Measurements from ENCODE around the gene TSPAN2. TPM values are rescaled to one million over a fixed set of nuclear protein-coding genes. Genes with fewer than 3 reads are reported as not detected.

Gene TSPAN2
- total RNA-seq (2014; rRNA removed), result 0.11 and 0.90 TPM in 2 replicates
- 1.0 TPM for polyA plus RNA-seq (2012)

DNA sequence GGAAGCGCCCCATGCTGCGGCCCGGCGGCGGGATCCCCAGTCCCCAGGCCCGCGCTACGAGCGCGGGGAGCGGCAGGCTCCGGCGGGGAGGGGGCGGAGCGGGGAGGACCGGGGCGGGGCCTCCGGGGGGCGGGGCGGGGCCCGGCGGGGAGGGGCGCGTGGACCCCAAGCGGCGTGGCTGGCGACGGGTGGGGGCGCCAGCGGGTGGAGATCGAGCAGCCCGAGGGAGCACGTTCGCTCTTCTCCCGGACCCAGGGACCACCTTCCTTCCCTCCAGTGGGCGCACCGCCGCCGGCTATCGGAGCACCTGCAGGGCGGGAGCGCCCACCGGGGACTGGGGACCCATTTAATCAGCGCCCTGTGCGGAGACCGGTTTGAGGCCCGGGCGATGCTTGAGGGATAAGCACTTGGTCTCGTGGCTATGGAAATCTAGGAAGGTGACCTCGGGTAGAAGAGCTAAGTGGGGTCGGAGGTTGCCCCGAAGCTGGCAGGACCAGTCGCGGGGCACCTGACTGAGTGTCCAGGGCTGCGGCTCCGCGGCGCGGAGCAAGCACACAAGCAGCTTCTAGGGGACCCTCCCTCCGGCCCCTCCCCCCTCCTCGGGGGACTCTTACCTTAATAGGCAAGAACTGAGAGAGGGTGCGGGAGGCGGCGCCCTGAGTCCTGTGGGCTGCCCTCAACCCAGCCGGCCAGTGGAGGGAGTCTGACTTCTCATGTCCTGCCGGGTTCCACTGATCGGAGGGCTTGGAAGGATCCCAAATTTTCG is at the start of gene TSPAN2:
Gene TSPAN2, minus strand, starts transcription at position 84 of the 766 bp plus-strand sequence. Its CDS starts 71 bp downstream, at position 13.
- no peak for DNase-seq (ENCODE audit: low read depth)

DNA sequence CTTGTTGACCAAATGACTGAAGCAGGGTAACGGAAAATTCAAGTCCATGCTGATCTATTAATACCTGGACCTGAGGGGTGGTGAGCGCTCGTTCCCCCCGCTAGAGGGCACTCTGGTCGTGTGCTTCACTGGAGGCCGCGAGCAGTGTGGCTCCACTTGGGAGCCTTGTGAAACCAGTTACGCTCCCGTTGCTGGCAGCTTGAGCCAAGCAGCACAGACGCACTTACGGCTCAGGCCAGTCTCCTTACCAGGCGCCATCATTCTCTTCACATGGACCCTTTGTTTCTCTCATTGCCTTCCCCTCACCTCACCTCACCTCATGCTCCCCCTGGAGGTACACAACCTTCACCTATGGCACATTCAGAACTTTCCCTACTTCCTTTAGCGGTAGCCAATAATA is 49.7 kb upstream of the TSPAN2 start:
- DNase-seq (ENCODE audit: low read depth), result peak; percentile 85

DNA sequence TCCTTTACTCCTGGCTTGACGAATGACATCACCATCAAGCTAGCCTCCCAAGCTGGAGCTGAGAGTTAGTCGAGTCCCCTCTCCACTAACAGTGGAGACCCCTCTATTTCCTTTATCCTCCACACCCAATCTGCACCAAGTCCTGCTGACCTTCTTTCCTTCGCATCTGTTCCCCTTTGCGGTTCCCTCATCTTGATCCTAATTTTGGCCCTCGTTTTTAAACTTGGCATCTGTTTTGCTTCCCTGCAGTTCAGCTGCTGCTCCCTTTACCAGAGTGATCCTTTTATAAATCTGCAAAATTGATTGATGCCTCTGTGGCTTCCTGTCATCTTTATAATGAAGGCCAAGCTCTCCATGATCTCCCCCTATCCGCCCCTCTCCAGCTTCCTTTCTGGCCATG is 49.0 kb upstream of the TSPAN2 start:
- no peak for DNase-seq (ENCODE audit: low read depth)

DNA sequence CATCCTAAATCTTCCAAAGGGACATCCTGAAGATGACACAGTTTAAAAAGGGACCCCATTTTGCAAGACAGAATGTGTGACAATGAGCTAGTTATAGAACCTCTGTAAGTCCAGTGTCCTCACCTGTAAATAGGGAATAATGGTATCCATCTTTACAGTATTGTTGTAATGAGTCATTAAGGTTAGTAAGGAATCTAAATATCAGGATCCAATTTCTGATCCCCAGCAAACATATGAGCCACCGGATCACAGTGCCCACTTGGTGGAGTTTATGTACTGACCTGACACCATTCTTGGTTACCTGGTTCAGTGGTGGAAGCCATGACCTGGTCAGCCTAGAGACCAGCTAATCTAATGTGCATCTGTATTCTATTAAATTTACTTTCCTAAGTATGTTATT is 47.9 kb upstream of the TSPAN2 start:
- no peak for DNase-seq (ENCODE audit: low read depth)

DNA sequence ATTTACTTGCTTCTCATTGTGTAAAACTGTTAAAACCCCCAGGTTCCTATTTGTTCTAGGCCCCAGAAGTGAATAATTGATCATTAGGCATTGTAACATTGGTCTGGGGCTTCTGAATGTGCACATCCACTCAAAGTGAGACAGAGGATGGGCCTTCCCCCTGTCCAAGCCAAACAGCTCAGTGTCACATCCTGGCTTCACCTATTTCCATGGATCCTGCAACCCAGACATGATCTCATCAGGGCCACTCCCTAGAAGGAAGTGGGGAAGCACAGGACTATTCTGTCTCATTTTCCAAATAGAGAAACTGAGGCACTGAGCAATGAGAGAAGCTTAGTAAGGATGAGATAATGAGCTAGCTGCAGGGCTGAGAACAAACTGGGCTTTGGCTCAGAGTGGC is 47.4 kb upstream of the TSPAN2 start:
- DNase-seq (ENCODE audit: low read depth), result no peak

DNA sequence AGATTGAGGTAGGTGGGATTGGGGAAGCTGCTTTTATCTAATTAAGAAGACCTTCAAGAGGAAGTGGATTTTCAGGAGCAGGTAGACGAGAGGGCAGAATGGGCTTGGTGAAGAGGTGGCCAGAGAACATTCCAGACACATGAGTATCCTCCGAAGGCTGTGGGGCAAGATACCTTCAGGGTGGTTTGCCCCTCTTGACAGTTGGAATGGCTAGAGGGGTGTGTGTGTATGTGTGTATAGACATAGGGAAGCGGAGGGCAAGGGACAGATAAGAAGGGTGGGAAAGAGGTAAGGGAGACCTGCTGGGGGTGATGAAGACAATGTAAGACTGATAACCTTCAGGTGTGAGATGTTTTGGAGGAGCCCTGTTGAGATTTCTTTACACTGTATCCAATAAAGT is 46.8 kb upstream of the TSPAN2 start:
- no peak for DNase-seq (ENCODE audit: low read depth)

DNA sequence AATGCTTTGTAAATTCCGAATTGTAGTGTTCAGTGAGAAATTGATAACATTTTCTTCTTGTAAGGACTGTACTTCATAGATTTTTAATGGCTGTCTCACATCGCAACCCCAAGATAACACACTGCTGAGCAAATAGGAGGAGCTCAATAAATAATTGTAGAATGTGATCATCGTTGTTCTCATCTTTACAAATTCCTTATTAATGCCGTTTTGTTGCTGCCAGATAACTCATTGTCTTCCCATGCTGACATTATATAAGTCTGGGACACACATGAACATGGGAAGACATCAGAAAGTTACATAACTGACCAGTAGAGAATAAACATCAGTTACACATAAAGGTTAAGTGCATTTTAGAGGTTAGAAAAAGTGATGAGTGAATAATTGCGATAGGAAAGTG is 46.4 kb upstream of the TSPAN2 start:
- no peak for DNase-seq (ENCODE audit: low read depth)

DNA sequence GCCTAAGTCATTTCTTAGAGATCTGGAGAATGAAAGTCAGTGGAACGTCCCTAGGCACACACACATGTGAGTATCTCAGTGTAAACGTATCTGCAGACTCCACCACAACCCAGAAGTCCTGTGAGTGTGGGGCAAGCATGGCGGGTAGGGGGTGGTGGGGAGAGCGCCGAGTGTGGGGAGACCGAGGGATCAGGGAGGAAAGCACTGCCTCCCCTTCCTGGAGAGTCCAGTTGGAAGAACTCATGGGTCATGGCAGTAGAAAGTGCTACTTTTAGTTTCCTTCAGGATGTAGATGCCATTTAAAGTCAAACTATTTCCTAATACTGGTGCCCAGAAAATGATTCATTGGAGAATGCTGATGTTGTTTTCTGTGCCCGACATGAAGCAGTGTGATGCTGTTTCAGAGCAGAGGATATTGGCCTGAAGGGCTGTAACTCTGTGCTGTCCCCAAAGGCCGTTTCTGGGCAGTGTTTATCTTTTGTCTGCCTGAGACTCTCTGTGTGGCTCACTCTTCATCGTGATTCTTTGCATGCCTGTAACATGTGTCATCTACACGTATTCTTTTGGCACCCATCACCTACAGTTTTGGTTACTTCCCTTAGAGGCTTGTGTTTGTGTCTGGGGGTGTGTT is 45.7 kb upstream of the TSPAN2 start:
- peak; percentile 72 for DNase-seq (ENCODE audit: low read depth)

DNA sequence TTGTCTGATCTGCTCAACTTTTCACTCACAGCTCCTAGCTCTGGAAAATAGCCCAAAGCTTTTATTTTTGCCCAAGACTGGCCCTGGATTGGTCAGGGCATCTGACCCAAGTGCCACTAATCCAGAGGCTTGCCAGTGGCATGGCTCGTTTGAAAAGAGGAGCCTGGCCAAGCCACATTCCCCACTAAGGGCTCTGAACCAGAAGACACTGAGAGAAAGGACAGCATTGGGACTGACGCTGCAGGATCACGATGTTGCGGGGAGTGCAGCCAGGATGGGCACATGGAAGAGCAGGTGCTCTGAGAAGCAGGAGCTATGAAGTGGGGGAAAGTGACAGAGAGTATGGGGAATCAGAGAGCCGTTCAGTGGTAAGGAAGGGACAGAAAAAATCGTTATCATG is 44.9 kb upstream of the TSPAN2 start:
- no peak for DNase-seq (ENCODE audit: low read depth)

DNA sequence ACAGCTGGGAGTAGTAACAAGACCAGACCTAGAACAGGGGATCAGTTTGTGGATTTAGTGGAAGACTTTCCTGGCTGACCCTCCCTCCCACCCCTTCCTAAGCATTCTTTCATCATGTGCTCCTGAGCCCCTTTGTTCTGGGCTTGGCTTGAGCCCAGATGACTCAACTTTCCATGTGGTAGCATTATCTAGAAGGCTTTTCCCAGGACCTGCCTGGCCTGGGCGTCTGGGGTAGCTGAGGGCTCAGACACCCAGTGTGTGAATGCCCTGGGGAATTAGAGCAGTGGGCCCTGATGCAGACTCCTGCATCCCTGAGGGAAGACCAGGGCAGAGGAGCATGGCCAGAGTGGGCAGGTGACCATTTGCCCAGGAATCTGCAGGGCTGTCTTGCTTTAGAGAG is 44.1 kb upstream of the TSPAN2 start:
- DNase-seq (ENCODE audit: low read depth), result no peak

DNA sequence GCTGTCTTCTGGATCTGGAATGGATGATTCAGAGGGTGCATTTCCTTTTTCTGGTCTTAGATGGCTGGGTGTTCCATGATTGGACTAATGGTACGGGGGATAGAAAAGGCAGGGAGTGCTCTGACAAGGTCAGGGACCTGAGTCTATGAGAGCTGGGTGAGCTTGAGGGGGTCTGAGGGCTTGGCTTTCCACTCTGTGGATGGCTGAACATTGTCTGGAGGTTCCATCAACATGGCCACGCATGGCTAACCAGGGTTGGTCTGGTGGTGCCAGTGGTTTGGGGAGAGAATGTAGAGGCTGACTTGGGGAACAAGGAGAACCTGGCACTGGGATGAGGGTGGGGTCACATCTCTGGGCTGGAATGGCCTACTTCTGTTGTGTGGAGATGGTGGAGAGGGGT is 41.5 kb upstream of the TSPAN2 start:
- no peak for DNase-seq (ENCODE audit: low read depth)

DNA sequence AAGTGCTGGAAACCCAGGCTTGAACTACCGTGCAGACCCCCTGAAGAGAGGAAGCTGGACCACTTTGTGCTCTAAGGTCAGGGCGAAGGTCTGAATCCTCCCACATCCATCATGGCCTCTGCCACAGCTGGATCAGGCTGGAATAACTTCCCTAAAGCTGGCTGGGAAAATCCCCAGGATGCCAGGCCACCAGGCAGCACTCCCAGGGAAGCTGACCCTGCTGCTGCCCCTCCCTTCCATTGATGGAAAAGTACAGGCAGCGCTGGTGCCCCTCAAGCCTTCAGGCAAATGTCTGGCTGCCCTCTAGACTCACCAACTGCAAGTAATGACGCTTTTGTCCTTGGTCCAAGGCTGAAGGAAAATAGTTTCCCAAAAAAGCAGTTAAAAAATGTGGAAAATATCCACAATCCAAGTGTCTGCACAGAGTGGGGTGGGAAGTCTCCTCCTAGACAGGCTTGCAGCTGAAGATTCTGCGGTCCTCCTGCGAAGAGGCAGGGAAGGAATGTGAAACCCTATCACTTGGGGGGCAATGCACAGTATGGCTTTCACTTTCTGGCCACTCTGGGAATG is 39.9 kb upstream of the TSPAN2 start:
- no peak for DNase-seq (ENCODE audit: low read depth)

DNA sequence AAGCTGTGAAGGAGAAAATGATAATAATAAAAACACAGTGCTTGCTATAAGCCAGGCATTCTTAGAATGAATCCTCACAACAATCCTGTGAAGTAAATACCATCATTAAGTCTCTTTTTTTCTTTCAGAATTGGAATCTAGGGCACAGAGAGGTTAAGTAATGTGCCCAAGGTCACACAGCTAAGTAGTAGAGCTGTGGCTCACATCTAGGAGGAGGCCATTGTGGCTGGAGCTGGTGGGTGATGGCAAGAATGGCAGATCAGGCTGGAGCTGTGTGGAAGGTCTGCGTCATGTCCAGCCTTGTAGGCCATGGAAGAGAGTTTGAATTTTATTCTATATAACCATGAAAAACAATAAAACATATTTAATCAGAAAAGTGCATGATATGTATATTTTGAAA is 38.2 kb upstream of the TSPAN2 start:
- DNase-seq (ENCODE audit: low read depth), result no peak

DNA sequence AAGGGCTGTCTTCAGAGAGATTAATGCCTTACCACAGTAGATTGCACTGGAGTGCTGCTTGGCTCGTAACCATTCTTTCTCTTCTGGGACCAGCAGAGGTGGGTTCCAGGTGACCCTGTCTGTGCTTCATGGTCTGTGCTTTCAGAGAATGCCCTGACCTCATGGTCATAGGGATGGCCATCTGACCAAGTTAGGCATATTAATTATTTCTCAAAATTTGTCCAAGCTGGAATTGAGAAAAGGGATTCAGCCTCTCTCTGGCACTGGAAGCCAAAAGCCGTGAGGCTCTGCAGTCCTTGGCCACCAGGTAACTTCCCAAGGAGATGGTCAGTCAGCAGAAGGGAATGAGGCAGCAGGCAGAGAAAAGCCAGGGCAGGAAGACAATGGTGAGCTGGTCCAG is 37.2 kb upstream of the TSPAN2 start:
- no peak for DNase-seq (ENCODE audit: low read depth)

DNA sequence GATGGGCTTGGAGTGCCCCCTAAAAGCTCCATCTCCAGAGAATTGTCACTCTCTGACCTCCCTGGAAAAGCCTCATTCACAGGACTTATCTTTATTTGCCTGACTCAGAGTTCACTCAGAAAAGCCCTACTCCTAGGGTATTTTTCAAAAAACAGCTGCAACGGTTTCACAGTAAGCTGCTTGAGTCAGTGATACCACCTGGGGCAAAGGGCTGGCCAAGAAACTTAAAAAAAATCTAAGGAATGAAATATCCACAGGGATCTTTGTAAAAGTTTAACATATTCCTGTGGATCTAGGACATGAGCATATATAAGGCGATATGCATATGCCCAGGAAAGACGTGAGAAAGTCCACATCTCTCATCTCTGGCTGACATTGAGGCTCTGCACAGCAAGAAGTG is 33.8 kb upstream of the TSPAN2 start:
- peak; percentile 67 for DNase-seq (ENCODE audit: low read depth)

DNA sequence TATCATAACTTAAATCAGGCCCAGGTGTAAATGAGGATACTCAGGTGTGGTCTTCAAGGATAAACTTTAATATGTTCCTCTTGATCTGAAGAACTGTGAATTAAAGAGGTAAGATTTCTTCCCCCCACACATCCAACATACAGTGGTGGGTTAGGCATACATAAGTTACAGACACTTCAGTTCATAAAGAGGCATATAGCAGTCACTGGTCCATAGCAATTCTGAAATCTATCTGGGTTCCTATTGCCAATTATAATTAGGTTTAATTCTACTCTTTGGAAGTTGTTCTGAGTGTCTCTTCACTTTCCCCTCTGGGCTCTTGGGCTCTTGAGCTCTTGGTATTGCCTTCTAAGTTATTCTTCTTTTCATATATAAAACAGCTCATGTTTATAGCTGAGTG is 32.5 kb upstream of the TSPAN2 start:
- DNase-seq (ENCODE audit: low read depth), result no peak

DNA sequence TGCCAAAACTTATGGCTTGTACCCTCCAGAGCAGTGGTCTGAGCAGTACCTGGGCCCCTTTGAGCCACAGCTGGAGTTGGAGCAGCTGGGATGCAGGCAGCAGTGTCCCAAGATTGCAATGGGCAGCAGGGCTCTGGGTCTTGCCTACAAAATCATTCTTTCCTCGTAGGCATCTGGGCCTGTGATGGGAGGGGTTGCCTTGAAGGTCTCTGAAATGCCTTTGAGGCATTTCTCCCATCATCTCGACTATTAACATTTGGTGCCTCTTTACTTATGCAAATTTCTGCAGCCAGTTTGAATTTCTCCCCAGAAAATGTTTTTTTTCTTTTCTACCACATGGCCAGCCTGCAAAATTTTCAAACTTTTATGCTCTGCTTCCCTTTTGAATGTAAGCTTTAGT is 31.0 kb upstream of the TSPAN2 start:
- DNase-seq (ENCODE audit: low read depth), result no peak

DNA sequence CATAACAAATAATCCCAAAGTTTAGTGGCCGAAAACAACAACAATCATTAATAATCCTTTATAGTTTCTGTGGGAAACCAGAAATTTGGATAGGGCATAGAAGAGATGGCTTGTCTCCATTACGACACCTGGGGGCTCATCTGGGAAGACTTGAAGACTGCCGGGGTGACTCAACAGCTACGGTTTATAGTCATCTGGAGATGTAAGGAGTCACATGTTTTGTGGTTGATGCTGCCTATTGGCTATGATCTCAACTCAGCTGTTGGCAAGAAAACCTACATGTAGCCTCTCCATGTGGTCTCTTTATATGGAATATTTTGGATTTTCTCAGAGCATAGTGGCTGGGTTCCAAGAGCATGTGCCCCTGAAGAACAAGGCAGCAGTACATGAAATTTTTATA is 29.3 kb upstream of the TSPAN2 start:
- peak; percentile 33 for DNase-seq (ENCODE audit: low read depth)

DNA sequence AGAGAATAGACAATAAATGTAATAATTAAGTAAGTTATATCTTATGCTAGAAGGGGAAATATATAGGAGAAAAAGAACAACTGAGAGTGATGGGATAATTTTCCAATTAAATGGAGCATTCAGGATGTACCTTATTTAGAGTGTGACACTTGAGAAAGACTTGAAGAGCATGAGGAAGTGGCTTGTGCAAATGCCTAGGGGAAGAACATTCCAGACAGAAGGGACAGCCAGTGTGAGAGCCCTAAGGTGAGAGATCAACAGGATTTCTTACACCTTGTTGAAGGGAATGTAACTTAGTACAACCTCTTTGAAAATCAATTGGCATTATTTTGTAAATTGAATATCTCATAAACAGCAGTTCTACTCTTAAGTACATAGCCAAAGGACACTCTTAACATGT is 28.8 kb upstream of the TSPAN2 start:
- DNase-seq (ENCODE audit: low read depth), result no peak

DNA sequence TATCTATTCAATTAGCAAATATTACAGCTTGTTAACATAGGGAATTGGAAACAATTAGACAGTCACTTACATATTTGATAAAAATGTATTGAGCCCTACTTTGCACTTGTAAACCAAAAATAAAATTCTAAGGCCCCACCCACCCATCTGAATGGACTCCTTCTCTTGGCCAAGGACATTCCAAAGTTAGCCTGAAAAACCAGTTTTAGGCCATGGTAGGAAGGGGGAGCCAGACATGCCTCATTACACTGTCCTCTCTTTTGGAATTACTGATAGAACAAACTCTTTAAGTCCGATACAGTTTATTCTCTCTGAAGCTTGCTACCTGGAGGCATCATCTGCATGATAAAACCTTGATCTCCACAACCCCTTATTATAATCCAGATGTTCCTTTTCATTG is 28.0 kb upstream of the TSPAN2 start:
- no peak for DNase-seq (ENCODE audit: low read depth)

DNA sequence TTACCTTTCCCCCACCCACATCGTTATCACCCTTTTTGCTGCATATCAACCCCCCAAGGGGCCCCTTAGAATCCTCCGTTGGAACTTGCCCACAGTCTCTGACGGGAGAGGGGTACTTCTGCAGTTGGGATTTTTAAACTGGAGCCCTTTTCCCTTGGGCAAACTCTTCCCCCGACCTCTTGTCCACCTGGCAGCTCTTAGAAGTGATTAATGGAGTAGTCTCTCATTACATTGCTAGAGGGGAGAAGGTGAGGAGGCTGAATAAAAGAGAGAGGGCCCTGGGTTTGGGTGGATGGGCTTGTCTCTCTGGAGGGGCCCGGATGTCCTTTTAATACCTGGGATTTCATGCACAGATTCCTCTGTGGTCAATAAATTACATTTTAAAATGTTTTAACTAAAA is 27.2 kb upstream of the TSPAN2 start:
- no peak for DNase-seq (ENCODE audit: low read depth)

DNA sequence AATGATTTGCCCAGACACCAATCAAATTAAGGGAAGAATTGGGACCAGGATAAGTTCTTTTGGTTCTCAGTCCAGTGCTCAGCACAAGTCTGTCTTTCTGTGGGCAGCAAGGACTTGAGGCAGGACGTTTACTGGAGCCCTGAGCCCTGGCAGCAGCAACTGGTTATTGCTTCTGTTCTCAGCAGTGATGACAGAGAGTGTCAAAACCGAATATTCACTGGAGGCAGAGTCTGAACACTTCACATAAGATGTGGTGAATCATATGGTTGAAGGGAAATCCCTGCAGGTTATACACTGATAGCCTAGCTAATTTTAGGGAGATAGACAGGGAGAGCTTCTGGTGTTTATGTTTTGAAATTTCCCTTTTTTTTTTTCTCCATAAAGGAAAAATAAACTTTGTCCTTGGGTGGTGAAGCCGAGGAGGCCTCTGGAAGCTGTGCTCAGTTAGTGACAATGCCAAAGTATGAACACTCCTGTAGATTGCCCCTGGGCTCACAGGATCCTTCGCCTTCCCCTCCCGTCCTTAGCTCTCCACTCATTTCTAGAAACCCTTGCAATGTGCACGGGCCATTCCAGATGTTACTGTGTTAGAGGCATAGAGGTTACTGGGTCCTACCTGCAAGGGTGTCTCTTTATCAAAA is 26.3 kb upstream of the TSPAN2 start:
- no peak for DNase-seq (ENCODE audit: low read depth)

DNA sequence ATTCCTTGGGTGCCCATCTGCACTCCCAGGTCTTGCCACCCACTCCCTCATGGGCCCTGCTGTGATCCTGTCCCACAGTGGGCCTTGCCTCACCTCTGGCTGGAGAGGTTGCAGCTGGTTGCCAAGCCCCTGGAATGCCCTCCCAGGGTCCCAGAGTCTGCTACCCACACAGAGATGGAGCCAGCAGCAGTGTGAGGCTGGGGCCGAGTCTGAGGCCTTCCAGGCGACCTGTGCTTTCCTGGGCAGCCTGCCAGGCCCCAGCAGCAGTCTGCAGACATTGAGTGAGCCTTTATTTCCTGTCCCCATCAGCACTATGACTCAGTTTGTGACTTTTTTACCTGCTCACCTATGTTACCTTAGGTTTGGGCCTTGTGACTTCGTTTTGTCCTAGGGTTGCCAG is 25.0 kb upstream of the TSPAN2 start:
- DNase-seq (ENCODE audit: low read depth), result no peak
